ENCODE measurements around the gene RASSF10.
"Not testable (repeated sequence)": the region's sequence is repeated elsewhere in the genome, so short reads cannot be mapped to it uniquely, and the experiment has no call there.

RASSF10 gene

DNA sequence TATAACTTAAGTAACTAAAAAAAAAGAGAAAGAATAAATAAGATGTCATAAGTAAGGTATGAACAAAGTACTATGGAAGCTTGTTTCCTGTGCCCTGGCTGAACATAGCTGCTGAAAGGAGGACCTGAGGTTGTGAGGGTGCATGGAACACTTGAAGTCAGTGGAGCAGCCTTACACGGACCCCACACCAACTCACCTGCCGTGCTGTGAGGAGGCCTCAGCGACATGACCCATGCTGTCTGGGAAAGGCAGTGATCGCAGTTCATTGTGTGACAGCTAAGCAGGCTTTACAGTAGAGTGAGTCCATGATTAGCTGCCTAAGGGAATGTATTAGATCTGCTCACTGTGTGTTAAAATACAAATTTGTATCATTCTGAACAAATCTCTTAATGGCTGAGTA lies 17.6 kb downstream of the RASSF10 start:
- no peak for DNase-seq (ENCODE audit: low read depth, low spot score)

DNA sequence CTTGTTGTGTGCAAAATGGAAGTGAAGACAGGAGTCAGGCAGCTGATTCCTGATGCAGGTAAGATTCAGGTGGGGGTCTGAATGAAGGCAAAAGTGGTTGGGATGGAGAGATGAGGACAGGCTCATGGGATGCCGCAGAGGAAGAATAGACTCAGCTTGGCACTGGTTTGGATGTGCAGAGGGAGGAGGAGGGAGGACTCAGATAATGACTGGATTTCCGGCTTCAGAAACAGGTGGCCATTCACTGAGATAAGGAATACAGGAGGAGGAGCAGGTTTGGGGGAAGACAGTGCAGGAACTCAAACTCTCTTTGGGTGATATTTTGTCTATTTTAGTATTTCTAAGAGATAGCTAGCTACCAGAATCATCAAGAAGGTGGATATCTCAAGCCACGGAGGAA lies 19.2 kb downstream of the RASSF10 start:
- DNase-seq (ENCODE audit: low read depth, low spot score) = no peak

DNA sequence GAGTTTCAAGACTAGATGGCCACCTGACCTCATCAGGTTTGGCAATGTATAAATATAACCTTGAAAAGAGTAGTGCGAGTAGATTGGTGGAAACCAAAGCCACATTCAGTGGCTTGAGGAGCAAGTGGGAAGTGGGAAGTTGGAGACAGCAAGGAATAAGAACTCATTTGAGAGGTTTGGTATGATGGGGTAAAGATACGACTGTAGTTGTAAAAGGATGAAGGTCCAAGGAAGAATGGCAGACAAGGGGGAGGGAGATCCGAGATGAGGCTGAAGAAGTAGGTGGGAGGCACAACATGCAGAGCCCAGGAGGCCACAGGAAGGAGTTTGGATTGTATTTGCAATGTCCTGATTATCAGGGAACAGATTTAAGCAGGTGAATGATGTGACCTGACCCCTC lies 20.8 kb downstream of the RASSF10 start:
- no peak for DNase-seq (ENCODE audit: low read depth, low spot score)

- DNase-seq (ENCODE audit: low read depth, low spot score) = no peak
Measured at GRCh38 chr11:13030857-13031256, 21.7 kb downstream of the RASSF10 start.

DNA sequence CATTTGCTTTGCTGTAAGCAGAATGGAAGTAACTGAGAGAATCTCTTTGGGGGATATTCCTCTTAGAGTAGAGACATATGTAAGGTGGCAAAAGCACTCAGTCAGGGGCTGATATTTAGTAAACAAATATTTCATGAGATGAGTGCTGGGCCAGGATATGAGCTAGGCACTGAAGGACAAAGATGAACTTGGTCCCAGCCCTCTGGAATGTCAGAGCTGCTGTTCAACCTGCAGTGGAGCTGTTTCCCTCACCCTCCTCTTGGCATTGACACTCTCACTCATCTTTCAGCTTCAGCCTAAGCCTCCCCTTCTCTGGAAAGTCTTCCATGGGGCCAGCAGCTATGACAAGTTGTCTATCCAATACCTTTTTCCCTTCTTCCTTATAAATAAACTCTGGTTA lies 22.2 kb downstream of the RASSF10 start:
- DNase-seq (ENCODE audit: low read depth, low spot score) = no peak

- DNase-seq (ENCODE audit: low read depth, low spot score) = no peak
Measured at GRCh38 chr11:13033760-13034533, 24.8 kb downstream of the RASSF10 start.

DNA sequence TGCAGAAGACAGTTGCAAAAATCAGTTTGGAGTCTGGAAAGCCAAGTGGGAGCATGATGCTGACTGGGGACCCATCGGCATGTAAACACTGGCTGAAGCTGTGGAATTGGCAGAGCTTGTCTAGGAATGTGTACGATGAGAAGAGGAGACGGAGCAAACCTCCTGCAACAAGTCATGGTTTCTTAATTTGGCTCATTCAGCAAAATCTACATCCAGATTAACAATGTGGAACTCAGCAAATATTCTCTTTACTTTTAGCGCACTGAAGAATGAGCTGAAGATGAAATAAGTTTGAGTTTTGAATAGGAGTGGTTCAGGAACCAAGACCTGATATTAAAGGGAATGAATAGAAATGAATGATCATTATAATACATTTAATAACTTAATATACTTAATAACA lies 26.6 kb downstream of the RASSF10 start:
- DNase-seq (ENCODE audit: low read depth, low spot score) = no peak

DNA sequence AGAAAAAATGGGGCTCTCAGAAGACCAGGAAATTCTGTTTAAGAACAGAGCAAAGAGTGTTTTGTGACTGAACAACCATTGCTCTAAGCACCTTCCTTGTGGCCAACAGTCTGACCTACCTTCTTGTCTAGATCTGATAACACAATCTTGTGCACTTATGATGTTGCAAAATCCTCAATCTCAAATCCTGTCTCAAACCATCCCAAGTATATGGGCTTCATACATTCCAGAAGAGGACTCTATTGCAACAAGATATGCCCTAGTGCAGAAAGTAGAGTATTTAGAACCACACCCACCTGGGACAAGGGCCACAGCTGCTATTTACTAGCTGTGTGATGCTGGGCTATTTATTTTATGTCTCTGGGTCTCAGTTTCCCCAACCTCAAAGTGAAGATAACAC lies 27.1 kb downstream of the RASSF10 start:
- no peak for DNase-seq (ENCODE audit: low read depth, low spot score)

DNA sequence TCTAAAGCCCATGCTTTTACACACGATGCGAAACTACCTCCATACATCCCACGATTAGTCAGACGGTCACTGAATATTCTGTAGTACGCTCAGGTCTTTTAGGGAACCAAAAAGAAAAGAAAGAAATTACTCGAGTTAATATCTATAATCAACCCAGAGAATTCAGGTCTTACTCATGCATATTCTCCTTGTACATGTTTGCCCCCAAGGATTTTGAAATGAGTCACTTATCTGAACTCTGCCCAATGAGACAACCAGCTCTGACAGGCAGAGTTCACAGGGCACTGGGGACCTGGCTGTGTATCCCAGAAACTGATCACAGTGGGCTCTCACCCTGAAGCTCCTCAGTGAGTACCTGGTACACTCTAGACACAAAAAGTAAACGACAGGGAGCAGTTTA lies 29.2 kb downstream of the RASSF10 start:
- no peak for DNase-seq (ENCODE audit: low read depth, low spot score)

DNA sequence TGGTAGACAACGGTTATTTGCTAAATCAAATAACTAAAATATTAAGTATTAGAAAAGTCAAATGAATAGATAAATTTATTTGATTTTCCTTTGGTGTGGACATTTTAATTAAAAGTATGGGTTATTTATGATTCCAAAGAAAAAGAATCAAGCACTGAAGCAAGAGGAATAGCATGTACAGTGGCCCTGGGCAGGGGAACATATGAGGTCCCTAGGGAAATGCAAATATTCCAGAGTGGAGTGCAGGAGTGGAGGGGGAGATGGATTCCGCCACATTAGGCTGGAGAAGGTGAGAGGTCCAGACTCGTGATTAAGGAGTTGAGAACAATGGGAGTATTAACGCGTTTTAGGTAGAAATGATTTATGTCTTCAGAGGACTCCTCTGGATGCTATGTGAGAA lies 30.0 kb downstream of the RASSF10 start:
- DNase-seq (ENCODE audit: low read depth, low spot score) = no peak

DNA sequence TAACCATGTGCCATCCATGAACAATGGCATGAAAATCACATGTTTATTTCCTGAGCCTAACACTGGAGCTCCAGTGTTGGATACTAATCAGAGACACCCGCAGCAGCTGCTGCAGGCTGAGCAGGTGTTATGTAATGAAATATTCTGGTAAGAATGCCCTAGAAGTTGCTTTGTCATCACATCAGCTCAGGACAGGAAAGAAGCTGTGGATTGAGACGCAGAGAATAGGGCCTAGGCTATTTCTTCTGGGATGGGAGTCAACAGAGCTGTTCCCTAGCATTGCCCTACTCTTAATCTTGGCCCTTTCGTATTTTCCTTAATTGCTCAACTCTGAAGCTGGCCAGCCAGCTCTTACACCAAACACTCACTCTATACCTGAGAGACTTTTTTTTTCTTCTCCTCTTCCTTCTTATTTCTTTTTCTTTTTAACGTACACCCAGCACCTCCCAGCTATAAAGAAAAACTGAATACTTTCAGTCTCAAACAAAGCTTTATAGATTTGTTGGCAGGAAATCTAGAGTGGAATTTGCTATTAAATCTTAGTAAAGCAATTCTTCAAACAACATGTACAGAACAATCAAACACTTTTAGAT lies 31.9 kb downstream of the RASSF10 start:
- DNase-seq (ENCODE audit: low read depth, low spot score) = no peak

GRCh38 chr11:13042873-13043342 lies 33.8 kb downstream of the RASSF10 start:
- DNase-seq (ENCODE audit: low read depth, low spot score) = no peak

DNA sequence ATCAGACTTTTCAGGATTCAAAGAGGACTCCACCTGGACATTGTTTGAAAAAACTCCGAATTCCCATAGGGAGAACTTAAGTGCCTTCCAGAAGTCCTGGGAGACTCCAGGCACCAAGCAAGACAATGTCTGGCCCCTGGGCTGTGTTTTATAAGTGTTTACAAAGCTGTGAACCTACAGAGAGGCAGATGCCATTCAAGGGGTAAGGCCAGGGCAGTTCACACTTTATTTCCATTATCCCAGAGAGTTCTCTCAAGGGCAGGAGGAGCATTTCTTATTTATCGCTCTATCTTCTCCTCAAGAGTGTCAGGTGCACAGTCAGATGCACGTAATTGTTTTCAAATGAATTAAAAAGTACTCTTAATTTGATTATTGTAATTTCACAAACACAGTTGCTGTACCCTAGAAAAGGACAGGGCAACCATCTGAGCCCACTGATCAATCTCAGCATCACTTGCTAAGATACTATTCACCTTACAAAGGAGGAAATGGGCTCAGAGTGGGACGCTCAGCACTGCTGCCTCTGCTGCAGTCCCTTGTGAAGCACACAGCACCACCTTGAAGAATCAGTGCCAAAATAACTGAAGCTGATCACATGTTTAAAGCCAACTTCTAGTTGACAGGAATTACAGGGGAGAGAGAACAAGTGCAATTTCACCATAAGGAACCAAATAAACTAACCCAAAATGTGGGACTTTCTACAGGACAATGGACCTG lies 35.0 kb downstream of the RASSF10 start:
- DNase-seq (ENCODE audit: low read depth, low spot score) = no peak

DNA sequence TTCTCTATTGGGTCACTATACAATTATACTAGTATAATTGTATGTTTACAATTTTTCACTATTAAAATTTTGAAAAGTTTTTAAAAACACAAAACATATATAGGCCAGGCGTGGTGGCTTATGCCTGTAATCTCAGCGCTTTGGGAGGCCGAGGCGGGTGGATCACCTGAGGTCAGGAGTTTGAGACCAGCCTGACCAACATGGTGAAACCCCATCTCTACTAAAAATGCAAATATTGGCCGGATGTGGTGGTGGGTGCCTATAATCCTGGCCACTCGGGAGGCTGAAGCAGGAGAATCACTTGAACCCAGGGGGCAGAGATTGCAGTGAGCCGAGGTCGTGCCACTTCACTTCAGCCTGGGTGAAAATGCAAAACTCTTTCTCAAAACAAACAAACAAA lies 36.0 kb downstream of the RASSF10 start:
- not testable (repeated sequence) for DNase-seq (ENCODE audit: low read depth, low spot score)

DNA sequence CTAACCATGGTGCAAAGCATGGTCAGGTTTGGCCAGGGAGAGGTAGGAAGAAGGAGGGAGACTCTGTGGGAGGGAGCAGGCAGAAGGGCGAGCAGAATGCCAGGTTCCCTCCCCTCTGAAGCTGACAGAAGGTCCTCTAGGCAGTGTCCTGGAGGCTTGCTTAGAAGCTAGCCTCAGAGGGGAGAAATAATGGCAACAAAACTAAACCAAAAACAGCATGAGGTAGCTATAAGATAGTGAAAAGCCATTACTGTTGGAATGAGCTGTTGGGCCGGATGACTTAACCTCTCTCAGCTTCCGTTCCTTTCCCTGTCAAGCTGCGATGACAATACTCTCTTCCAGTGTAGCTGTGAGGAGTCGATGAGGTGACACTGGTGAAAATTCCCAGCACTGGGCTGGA lies 36.6 kb downstream of the RASSF10 start:
- no peak for DNase-seq (ENCODE audit: low read depth, low spot score)

GRCh38 chr11:13046637-13047570 lies 37.8 kb downstream of the RASSF10 start:
- no peak for DNase-seq (ENCODE audit: low read depth, low spot score)

DNA sequence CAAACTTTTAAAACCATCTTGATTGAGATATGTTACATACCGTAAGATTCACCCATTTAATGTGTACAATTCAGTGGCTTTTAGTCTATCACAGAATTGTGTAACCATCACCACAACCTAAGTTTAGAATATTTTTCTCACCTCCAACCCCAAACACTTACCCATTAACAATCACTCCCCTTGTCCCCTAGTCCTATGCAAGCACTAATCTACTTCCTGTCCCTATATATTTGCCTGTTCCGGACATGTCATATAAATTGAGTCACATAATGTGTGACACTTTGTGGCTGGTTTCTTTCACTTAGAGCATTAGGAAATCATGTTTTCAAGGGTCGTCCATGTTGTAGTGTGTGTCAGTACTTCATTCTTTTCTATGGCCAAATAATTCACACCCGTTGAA lies 38.8 kb downstream of the RASSF10 start:
- no peak for DNase-seq (ENCODE audit: low read depth, low spot score)

DNA sequence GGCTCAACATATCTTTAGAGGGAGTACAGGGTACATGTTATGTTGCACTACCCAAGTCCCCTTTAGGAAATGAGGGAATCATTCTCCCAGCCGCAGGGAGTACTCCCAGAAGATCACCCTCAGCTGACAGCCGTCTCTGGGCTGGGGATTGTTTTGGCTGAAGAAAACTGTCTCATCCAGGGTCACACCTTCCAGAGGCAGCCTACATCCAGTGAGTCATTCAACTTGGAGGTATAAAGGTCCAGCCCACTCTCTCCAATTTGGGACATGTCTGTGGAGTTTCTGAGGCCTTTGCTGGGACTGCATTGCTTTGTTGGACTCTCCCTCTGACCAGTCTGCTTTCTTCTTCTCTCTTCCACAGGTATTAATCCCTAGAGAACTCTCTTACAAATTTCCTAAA lies 42.1 kb downstream of the RASSF10 start:
- no peak for DNase-seq (ENCODE audit: low read depth, low spot score)

- no peak for DNase-seq (ENCODE audit: low read depth, low spot score)
Measured at GRCh38 chr11:13052130-13052571, 43.0 kb downstream of the RASSF10 start.

DNA sequence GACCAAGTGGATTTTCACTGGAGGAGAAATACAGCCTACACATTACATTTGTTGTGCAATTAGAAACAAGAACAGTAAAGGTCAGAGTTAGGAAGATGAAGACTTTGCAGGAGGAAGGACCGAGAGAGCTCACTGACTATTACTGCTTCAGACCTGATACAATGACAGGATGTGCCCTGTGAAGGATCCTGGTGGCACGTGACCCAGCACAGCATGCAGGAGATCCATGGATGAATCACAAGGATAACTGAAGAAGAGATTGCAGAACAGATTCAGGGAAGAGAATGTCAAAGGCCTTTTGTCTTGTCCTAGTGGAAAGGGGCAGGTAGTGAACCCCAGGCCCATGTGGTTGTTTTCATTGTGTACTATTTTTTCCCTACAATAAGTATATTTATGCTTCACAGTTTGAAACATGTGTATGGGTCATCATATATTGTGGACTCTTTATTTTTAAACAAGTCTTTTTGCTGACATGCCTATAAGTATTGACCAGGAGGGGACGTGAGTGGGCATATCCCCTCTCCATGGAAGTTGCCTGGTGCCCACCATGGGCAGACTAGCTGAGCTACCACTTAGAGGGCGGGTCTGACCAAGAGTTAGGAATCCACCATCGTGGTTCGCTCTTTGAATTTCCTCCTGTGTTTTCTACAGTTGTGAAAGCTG lies 44.3 kb downstream of the RASSF10 start:
- no peak for DNase-seq (ENCODE audit: low read depth, low spot score)

GRCh38 chr11:13054278-13054677 lies 45.2 kb downstream of the RASSF10 start:
- no peak for DNase-seq (ENCODE audit: low read depth, low spot score)
